Activated effector memory CD4-positive, alpha-beta T cell treated with anti-CD3 and anti-CD28 coated beads, Interleukin-2, amount 50 U/mL, for 16 hours (primary cell): Measurements from ENCODE around the gene ACVR1.

Experiments used
- DNase-seq: peaks from one replicate; pipeline ENCODE4 v3.0.0-alpha.2; 2020

The ACVR1 gene

DNA sequence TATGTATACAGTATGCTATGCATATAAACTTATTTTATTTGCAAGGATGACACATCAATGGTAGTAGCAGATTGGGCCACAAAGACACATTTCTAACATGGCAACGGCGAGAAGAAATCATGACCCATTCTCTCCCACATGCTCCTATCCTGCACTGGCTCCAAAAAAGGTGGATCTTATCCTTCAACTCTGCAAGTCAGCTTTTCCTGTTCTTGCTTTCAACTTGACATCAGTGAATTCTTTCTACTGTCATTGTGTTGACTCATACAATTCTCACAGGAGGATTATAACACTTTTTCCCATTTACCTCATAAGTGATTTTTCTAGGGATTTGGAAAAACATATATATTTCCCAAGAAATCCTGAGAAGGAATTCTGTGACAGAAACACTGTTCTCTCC lies 53.1 kb downstream of the ACVR1 start:
- no peak for DNase-seq

DNA sequence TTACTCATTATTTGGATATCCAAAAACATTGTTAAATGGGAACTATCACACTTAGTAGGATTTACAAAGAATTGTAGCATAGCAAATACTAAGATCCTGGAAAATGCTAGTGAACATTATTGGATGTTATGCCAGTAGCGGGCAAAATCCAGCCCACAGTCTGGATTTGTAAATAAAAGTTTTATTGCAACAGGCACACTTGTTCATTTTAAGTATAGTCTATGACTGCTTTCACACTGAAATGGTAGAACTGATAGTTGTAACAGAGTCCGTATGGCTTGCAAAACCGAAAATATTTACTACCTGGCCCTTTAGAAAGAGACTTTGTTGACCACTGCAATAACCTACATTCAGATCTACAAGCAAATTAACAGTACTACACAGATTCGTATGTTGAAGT lies 53.6 kb downstream of the ACVR1 start:
- no peak for DNase-seq

DNA sequence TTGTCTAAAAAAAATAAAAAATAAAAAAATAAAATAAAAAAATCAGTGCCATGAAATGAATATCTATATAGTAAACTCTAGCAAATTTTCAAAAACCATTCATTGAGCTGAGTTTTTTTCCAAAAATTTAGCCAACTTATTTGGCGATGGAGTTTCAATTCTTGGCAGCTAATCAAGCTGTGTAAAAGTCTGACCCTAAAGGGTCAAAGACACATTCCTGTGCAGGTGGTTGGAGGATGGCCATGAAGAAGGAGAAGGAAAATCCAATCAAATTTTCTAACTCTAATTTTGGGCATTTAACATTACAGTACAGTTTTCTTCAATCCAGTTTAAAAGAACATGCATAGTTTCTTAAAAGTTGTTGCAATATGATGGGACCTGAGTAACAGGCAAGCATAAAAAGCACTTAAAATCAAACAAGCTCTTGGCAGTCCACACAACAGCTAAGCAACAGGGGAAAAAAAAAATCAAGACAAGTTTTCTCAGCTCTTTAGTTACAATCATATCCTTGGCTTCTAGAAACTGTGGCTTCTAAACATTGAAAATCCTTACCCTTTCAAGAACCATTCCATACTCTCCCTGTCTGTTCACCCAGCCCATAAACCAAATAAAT lies 54.5 kb downstream of the ACVR1 start:
- DNase-seq = no peak

DNA sequence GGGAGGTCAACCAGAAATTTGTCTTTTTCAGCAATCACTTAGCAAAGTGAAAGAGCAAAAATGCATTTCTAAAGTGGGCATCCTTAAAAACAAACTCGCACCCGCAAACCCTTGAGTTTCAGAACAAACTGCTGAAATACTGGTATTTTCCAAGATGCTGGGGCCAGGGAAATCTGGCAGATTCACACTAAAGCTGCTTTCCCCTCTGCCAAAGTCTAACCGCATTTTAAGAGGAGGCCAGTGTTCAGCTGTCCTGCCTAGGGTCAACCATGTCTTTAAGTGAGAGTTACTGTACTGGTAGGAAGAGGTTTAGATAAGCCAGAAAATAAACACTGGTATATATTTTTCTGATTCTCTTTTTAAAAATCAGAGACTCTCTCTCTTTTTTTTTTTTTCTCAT lies 55.9 kb downstream of the ACVR1 start:
- no peak for DNase-seq

DNA sequence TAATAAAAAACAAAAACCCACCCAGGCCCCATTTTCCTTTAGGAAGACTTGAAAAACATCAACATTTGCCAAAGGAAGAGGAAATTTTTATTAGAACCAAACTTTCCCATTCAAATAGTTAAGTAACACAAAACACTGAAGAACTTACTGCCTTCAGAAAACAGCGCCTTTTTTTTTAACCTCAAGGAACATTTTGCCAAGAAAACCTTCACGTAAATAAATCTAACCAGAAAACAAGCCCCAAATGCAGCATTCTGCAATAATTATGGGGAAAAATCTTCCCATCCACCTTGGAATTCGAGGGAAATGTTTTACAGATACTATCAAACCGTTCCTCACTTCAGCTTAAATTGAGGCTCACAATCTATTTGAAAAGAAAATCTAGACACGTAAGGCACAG lies 56.4 kb downstream of the ACVR1 start:
- no peak for DNase-seq

DNA sequence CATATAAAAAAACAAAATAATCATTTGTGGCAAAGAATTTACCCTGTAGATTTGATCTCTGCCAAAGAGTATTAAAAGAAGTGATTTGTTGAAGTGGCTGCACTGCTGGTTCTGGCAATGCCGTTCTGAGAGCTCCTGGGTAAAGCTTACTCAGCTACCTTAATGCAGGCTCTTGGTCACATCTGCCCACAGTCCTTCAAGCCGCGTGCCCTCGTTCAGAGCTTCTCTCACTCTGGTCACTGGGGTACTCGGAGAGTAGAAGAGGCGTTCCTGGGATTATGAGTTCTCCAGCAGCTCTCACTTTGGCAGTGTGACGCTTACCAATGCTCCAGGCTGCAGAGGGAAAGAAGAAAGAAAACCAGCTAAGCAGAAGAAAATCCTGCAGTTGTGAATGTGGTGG lies 57.9 kb downstream of the ACVR1 start:
- DNase-seq = no peak

DNA sequence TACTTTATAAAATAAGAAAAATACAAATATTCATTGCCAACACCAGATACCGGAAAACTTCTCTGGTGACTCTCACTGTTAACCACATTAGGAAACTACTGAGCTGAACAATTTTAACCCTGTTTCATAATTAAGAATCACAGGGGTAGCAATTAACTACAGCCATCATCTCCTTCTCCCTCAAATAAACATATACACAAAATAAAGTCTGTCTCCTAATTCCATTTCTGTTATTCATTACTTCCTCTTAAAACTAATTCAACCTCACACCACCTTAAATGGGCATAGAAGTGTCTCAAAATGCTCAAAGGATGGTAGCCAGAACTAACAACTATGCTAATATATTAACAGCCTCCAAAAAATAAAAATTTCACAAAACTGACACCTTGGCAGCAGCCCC lies 60.7 kb downstream of the ACVR1 start:
- DNase-seq = no peak

DNA sequence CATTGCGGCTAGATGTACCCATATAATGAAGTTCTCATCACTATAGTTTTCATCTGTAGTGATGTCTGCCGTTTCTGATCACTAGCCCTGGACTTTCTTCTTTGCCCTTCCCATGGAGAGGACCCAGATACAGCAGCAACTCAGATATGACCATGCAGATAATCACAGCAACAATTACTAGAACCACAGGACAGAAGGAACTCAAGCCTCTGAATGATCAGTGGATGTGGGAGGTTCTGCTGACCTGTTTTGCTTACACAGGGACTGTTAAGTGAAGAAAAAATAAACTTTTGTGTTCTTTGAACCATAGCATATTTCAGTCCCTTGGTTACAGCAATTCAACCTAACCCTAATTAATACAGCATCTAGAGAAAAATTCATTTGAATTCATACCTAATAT lies 62.7 kb downstream of the ACVR1 start:
- no peak for DNase-seq

DNA sequence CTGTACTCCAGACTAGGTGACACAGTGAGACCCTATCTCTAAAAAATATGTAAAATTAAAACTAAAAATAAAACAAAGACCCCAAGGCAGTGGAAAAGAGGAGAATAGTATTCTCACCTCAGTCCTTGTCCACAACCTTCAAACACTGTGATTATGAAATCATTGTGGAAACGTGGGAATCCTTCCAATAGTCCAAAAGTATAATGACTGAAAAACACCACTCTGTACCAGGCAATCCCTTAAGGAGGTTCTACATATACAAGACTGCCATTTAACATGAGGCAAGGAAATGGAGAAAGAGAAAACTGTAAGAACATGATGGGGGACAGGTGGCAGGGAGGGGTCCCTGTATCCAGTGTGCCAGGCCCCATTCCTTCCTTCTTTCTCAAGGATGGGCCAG lies 66.1 kb downstream of the ACVR1 start:
- no peak for DNase-seq

DNA sequence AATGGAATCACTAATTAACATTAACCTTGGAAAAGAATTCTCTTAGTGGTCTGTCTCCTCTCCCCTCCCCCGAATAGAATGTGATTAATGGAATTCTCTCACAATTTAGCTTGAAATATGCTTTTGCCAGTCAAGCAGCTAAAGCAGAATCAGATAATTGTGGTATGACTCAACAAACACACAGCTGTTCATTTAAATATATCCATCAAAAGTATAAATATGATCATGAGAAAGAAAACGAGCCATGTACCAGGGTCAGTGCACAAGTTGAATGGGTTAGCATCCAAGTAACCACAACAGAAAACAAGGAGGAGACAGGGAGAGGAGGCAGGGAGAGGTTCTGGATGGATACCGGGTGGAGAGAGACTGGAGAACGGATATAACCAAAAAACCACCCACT lies 66.9 kb downstream of the ACVR1 start:
- DNase-seq = no peak

DNA sequence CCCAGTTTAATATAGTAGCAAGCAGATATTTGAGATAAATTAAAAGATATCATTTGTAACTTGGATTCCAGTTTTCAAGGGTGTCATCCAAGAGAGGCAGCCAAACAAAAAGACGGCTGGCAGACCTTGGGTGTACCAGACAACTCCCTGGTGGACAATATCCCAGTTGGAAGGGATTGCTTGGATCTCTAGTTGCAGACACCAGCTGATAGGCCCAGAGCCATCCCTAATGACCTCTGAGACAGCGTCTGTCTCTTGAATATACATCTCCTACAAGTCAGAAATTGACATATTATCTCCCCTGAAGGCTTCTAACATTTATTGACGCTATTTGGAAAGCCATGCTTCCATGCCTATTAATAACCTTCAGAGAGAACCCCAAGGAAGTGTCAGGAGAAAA lies 67.7 kb downstream of the ACVR1 start:
- DNase-seq = no peak

DNA sequence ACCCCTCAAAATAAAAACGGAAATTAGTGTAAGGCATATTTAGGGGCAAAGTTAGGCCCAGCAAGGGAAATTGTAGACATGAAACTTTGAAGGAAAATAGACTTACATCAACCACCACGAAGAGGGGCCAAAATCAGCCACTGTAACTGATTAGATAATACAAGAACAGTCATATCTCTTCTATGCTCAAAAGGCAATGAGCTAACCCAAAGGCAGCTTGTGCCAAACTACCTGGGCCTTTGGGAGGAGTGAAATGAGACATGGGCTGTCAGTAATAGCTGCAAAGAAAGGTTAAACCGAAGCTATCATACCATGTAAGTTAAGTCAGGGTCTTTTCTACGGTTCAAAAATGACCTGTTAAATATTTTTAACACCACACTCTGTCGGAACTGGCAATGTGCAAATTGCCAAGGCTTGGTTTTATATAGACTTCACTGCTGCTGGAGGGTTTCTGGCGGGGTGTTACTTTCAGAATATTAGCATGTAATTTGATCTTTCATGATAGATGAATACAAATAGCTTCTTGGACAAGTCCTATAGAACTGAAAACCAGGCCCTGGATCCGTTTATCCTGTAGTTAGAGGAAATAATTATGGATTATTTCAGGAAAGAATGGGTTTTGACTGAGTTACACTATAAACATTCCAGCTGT lies 69.6 kb downstream of the ACVR1 start:
- no peak for DNase-seq

DNA sequence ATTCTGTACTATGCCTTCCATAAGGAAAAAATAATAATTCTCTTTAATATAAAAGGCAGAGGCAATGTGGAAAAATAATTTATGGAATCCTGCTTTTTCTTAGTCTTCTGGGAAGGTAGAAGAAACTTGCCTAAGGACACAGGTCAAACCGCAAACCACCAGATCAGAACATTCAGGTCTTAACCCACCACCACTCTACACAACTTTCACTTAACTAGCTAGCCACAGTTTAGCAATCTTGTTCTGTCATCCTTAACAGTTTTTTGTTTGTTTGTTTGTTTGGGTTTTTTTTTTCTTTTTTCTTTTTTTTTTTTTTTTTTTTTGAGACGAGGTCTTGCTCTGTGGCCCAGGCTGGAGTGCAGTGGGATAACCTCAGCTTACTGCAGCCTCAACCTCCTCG lies 70.6 kb downstream of the ACVR1 start:
- no peak for DNase-seq

DNA sequence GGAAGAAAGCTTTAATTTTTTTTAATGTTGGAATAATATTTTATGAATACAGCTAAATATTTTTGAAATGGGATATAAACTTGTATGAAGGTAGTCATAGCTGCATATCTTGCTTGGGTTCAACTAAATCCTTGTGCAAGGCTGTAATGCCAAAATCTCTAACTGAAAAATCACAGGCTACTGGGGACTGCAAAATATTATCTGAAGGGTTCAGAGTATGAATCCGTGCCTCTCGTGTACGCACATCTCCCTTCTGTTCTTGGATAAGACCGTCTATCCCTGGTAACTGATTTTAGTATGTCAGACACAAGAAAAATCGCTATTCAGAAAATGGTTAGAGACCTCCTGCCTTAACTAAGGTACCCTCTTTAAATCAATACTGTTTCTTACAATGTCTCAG lies 71.8 kb downstream of the ACVR1 start:
- DNase-seq = no peak

DNA sequence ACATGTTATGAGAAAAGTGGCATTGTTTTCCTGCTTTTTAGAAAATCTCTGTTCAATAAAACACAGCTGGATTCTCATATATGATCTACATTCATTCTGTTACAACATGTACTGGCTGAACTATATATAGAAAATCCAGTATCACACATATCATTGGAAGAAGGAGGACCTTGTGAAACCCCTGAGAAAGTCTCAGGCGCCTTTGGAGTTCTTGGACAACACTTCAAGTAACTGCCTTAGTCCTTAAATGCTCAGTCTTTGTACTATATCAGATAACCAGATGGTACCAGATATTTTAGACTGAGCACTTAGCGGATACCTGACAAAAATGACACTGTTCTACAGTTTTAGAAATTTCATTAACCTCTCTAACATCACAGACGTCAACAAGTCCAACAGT lies 72.2 kb downstream of the ACVR1 start:
- DNase-seq = no peak

DNA sequence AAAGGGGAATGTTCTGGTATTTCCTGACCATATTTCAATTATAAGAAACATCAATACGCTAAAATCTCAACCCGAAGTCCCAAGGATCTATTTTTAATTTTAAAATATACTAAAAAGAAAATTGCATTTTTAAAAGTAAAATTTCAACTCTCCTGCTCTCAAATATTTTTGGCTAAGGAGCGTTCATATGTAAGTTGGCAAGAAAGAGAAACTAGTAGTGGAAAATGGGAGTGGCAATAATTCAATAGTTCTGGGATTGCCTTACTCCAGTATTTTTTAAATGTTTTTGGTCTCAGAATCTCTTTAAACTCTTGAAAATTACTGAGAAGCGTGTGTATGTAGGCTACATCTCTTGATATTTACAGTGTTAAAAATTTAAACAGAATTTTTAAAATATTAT lies 72.7 kb downstream of the ACVR1 start:
- no peak for DNase-seq

DNA sequence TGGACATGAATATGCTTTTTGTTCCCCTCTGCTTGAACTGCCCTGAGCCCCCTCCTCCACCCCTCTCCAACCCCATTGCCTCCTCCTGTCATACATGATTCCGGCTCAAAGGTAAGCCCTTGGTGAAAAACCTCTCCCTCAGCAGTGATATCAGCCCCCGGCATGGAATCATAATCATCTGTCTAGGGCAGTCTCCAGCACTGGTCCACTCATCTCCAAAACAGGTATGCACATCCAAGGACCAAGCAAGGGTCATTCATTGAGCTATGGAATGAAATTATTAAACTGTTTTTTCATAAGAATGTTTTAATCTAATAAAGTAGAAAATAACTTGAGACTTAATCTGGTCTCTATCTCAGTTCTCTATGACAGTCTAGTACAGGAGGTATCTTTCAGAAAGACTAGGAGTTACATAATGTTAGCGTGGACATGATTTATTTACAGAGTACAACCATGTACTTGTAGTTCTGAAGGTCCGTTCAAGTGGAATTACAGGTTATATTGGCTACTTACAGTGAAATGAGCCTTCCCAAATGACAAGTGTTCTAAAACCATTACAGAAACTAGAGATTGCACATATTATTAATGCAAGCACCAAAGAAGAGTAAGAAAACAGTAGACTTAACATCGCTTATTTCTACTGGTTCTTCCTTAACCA lies 75.2 kb downstream of the ACVR1 start:
- DNase-seq = no peak

DNA sequence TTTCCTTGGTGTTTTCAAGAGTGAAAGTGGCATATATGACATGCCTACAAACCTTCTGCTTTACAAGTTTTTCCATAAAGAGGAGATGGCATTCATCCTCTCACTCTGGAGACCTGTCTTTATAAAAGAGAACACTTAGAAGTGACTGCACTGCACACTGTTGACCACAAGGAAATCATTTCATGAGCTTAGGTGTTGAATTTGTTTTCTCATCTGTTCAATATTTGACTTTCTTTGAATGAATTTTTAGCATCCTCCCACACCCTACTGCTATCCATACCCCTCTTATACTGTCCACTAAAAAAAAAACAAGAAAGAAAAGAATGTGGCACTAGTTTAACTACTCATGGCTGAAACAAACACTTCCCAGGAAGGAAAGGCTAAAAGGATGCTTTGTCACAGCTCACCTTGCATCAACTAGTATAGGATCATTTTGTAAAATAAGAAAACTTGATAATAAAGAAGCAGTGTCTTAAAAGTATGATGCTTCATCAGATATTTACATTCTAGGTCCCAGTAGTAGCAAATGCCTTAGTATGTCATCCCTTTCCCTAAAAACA lies 83.0 kb downstream of the ACVR1 start:
- no peak for DNase-seq

DNA sequence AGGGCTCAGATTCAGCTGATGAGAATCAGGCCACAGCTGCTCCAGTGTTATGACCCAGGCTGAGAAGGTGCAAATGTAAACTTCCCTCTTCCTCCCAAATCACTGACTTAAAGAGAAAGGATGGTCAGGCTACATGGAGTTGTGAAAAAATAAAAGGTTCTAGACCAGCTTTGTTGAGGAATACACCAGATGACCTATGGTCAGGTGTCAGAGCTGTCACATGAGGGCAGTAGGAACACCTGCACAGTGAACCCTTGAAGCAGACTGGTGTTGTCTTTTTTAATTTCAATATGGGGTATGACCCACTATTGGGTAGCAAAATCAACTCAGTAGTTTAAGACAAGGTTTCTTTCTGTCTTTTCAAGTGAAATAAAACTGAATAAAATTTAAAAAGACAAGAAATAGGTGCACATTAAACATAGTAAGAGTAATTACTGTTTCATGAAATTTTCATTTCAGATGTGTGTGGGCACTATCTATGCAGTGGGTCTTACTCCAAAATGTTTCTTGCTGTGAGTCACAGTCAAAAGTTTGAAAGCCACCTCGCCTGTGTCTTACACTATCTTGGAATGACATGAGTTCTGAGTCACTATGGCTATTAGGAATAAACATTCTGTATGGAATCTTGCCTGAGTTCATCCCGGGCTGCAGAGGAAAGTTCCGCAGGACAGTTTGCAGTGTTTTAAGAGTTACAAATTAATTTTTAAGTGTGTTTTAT lies 83.6 kb downstream of the ACVR1 start:
- DNase-seq = no peak

DNA sequence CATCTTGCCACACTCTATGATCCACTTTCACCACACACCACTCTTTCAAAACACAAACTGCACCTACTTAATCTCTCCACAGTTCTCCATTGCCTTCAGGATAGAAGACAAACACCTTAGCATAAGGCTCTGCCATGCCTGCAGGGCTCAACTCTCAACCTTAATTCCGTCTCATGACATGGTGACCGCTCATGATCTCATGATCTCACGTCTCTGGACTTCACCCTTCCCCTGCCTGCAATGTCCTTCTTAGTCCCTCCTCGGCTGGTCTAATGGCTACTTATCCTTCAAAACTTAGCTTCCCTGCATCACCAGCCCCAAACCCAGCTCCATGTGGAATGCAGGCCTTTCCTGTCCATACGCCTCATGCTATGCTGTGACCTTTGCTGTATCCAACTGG lies 85.3 kb downstream of the ACVR1 start:
- no peak for DNase-seq

DNA sequence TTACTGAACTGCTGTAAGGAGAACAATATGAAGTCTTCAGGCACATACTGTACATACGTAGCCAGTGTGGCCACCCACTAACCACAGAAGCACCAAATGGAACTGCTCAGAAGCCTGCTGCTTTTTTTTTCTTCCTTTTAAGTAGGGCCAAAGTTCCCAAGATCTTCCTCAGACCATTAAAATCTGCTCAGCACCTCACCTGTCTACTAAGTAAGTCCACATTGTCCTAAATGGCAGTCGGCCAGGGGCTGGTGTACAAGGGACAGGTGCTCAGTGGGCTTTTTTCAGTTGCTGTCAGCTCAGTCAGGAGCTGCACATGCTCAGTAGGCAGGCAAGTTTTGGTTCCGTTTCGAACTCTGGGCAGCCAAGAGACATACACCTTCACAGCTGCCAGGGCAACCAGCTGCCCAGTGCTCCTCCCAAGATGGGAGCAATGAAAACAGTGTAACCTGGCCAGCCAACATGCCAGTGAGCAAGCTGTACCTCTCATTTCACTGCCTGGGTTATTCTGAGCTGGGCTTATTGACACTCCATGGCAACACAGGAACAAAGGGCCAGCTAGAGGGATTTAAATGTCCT lies 86.1 kb downstream of the ACVR1 start:
- no peak for DNase-seq

DNA sequence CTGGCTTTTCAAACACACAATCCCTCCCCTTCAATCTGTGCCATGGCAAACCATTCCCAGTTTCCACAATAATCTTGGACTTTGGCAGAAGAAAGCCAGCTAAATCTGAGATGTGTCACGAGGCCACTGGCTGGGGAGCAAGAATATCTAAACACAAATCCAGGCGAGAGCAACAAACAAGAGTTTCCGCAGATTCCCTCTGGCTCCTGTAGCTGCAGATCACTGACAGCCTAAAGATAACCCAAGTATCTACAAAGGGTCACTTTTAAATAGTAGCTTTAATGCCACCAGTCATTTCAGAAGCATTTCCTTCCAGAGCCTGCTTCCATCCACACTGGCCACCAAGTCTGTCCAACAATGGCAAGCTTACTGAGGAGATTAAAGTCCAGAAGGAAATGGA lies 86.9 kb downstream of the ACVR1 start:
- DNase-seq = no peak

DNA sequence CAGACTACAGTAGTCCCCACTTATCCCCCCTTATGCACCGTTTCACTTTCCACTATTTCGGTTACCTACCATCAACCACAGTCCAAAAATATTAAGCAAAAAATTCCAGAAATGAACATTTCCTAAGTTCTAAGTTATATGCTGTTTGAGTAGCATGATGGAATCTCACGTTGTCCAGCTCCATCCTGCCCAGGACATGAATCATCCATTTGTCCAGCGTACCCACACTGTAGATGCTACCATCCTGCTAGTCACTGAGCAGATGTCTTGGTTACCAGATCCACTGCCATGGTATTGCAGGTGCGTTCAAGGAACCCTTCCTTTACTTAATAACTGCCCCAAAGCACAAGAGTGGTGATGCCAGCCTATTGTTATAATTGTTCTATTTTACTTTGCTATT lies 87.9 kb downstream of the ACVR1 start:
- no peak for DNase-seq
